HG03159 (cell line): ENCODE data around the gene NME3.
"Not testable (repeated sequence)": the region's sequence is repeated elsewhere in the genome, so short reads cannot be mapped to it uniquely, and the experiment has no call there.

ENCODE experiments used
- ATAC-seq: cut with Tn5 transposase; IDR thresholded peaks from one replicate; pipeline ENCODE4 v1.9.1; 2021; ENCODE audit warnings: mild to moderate bottlenecking, moderate library complexity; ENCODE audit not compliant: unreplicated experiment

The NME3 gene

GRCh38 chr16:1754204-1754603, 17.1 kb downstream of the NME3 start:
- no peak for ATAC-seq

GRCh38 chr16:1752853-1753252, 18.5 kb downstream of the NME3 start:
- no peak for ATAC-seq

- no peak for ATAC-seq
Observed at GRCh38 chr16:1751946-1752345, 19.4 kb downstream of the NME3 start.

- ATAC-seq, result no peak
Observed at GRCh38 chr16:1749152-1750117, 21.9 kb downstream of the NME3 start.

DNA sequence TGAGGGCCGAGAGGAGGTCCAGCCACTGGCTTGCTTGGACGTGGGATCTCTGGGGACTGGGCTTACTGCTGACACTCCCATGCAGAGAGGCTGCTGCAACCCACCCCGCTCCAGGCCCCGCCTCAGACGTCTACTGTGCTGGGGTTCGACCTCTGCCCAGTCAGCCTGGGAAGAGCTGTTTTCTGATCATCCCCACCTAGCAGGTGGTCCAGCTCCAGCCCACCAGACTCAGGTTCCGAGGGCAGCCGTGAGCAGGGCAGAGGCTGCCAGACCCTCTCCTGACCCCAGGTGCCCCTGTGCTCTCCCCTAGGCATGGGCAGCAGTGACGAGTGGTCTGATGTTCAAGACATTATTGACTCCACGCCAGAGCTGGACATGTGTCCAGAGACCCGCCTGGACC, 23.4 kb downstream of the NME3 start:
- no peak for ATAC-seq

DNA sequence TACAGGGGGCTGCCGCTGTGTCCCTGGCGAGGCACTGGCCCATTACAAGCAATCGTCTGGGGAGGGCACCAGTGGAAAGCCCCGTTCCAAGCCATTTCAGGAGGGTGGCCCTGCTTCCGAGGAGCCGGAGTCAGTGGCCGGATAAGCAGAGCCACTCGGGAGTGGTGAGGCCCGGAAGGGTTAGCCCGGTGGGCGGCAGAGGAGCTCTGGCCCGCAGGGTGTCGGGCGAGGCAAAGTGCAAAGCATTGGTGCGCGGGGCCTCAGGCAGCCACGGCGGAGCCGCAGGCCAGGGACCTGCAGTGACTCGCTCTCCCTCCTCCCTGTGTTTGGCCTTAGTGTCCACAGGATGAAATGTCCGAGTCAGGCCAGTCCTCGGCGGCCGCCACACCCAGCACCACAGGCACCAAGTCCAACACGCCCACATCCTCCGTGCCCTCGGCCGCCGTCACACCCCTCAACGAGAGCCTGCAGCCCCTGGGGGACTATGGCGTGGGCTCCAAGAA, 24.6 kb downstream of the NME3 start:
- no peak for ATAC-seq

GRCh38 chr16:1745900-1746692, 25.2 kb downstream of the NME3 start:
- no peak for ATAC-seq

GRCh38 chr16:1745181-1745899, 26.0 kb downstream of the NME3 start:
- ATAC-seq, result no peak

- no peak for ATAC-seq
Observed at GRCh38 chr16:1744338-1744840, 27.0 kb downstream of the NME3 start.

GRCh38 chr16:1743376-1744337, 27.7 kb downstream of the NME3 start:
- no peak for ATAC-seq

GRCh38 chr16:1741553-1742165, 29.7 kb downstream of the NME3 start:
- no peak for ATAC-seq

GRCh38 chr16:1740781-1741490, 30.4 kb downstream of the NME3 start:
- no peak for ATAC-seq

DNA sequence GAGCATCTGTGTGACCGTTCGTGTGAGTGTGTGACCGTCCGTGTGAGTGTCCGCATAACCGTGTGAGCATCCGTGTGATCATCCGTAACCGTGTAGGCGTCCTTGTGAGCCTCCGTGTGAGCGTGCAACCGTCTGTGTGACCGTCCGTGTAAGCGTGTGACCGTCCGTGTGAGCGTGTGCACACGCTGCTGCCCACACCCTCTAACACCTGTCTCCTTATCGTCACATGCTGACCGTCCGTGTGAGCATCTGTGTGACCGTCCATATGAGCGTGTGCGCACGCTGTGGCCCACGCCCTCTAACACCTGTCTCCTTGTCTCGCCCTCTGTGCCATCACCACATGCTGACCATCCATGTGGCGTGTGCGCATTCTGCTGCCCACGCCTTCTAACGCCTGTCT, 31.1 kb downstream of the NME3 start:
- no peak for ATAC-seq

GRCh38 chr16:1734816-1735215, 36.5 kb downstream of the NME3 start:
- ATAC-seq, result no peak

- no peak for ATAC-seq
Observed at GRCh38 chr16:1734123-1734522, 37.2 kb downstream of the NME3 start.

DNA sequence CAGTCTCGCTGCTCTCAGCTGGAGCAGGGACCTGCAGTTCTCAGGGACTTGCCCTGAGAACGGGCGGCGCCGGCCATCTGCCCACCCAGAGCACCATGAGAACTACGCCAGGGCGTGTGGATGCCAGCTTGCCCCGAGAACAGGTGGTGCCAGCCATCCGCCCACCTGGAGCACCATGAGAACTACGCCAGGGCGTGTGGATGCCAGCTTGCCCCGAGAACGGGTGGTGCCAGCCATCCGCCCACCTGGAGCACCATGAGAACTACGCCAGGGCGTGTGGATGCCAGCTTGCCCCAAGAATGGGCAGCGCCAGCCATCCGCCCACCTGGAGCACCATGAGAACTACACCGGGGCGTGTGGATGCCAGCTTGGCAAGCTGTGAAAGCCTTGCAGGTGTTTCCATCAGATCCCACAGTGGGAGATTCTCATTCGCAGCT, 38.8 kb downstream of the NME3 start:
- ATAC-seq, result not testable (repeated sequence)

DNA sequence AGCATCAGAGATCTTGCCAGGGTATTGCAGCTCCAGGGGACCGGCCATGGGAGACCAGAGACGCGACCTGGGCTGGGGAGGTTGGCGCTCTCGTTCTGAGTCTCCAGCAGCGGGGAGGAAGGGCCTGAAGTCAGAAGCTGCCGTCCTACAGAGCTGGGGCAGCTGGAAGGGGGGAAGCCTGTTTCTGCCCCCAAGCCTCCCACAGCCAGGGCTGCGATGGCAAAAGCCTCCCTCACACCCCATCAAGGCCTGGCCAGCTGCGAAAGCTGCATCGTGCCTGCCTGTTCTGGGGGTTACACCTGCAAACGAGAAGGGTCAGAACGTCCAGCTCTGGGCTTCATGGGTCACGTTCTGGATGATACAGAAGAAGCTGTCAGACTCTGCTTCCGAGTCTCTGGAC, 39.3 kb downstream of the NME3 start:
- no peak for ATAC-seq

DNA sequence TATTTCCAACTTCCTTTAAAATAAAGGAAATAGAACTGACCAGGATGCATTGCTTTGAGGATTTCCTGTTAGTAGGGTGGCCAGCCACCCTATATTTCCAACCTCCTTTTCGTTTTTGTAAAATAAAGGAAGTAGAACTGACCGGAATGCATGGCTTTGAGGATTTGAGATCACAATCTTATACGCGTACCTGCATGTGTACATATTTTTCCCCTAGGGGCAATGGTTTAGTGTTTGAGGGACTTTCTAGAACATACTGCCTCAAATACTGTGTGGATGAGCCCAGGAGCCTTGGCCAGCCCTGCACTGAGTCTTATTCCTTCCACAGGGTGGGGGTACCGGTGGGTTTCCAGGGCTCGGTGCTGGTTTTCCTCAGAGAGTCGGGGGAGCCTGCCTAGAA, 39.7 kb downstream of the NME3 start:
- no peak for ATAC-seq

DNA sequence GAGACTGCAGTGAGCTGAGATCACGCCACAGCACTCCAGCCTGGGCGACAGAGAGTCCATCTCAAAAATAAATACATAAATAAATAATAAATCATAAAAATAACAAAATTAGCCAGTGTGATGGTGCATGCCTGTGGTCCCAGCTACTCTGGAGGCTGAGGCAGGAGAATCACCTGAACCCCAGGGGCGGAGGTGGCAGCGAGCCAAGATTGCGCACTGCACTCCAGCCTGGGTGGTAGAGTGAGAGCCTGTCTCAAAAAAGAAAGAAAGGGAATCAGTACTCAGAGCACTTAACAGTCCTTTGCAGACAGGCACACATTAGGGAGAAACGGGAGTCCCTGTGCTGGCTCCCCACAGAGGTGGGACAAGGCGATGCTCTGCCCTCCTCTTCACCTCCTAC, 40.3 kb downstream of the NME3 start:
- no peak for ATAC-seq
